ENCODE data around the gene ERO1B.

ERO1B gene

DNA sequence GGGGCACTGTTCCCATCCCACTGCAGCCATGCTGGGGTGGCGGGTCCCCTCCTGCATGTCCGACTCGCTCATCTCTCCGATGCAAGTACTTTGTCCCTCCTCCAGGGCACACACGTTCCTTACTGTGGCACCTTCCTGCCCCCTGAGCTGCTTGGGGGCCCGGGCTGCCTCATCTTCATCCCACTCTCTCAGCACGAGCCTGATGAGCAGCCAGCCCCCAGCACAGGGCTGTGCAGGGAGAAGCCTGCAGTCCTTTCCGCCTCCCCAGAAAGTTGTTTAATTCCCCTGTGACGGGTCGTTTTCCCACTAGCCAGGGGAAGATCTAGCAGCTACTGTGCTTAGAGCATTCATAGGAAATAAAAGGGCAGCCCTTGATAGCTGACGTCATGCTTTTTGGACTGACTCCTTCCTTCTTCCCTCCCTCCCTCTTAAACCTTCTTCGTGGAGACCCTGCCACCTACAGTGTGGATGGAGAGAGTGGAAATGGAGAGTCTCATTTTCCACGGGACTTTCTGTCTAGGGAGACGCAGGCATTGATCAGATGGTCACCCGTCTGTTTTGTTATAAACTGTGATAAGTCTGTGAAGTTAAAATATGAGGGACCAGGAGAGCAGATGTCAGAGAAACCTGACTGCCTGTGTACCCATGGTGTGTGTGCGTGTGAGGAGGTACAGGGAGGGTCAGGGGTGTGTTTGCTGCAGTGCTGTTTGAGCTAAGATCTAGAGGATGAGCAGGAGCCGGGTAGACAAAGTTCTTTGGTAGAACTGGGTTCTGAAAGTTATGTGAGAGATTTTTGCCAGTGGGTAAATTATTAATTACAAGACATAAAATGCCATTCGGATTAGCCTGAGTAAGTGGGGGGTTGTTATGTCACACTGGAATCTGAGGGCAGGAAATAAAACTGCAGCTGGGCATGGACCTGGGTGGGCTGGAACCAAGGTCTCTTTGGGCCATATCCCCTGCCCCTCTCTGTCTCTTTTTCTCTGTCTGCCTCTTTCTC is 105.1 kb downstream of the ERO1B start:
- no peak for DNase-seq

- DNase-seq, result no peak
These were observed 106.0 kb downstream of the ERO1B start for GRCh38 chr1:236175642-236176336.

DNA sequence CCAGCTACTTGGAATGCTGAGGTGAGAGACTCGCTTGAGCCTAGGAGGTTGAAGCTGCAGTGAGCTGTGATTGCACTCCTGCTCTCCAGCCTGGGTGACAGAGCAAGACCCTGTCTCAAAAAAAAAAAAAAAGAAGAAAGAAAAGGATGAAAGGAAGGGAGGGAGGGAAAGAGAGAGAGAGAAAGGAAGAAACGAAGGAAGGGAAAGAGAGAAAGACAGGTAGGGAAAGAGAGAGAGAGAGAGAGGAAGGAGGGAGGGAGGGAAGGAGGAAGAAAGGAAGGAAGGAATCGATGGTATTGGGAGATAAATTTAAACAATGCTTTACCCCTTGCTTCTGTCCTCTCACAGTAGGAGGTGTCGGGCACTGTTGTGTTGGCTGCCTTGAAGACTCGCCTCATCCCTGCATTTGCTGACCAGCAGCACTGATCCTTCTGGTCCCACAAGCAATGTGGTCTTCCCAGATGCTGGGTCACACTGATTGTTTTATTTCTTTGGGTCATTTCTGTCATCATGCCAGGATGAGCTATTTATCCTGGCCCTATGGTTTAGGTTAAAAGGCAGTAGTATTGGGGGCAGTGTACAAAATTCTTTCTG is 108.5 kb downstream of the ERO1B start:
- no peak for DNase-seq

- no peak for DNase-seq
These were observed 109.6 kb downstream of the ERO1B start for GRCh38 chr1:236172041-236172579.

- peak; percentile 7 for DNase-seq
These were observed 112.9 kb downstream of the ERO1B start for GRCh38 chr1:236168716-236169429.

GRCh38 chr1:236167578-236167977 is 114.2 kb downstream of the ERO1B start:
- no peak for DNase-seq

DNA sequence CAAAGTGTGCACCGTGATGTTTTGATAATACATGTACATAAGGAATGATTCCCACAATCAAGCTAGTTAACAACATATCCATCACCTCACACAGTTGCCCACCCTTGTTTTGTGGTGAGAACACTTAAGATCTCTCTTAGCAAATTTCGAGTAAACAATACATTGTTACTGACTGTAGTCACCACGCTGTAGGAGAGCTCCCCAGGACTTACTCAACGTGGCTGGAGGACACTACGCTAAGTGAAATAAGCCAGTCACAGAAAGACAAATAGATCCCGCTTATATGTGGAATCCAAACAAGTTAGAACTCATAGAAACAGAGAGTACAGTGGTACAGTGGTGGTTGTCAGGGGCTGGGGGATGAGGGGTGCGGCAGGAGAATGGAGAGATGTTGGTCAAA is 114.6 kb downstream of the ERO1B start:
- no peak for DNase-seq

GRCh38 chr1:236166041-236166440 is 115.7 kb downstream of the ERO1B start:
- no peak for DNase-seq
